SU-DHL-6 (cell line): ENCODE data around the gene FEM1B.

Experiments
- H2AFZ ChIP-seq: fragments of 200-600 bp; sonication (generic); 2 replicates; pipeline ENCODE4 v1.6.1; 2014; ENCODE audit warnings: low read depth, mild to moderate bottlenecking, moderate library complexity, mixed read lengths, antibody characterized with exemption, low read length; ENCODE audit not compliant: severe bottlenecking
- H3F3A ChIP-seq: fragments of 200-600 bp; shearing (Covaris generic); 2 replicates; pipeline ENCODE4 v1.6.0; 2016; ENCODE audit warnings: antibody characterized with exemption, mild to moderate bottlenecking; ENCODE audit not compliant: insufficient read depth
- H3K27ac ChIP-seq: fragments of 200-600 bp; sonication (generic); 2 replicates; pipeline ENCODE4 v1.5.1; 2016; ENCODE audit warnings: low read depth, mild to moderate bottlenecking, low read length, moderate library complexity, mixed read lengths
- H3K27me3 ChIP-seq: fragments of 200-600 bp; sonication (generic), shearing (Covaris generic); 2 replicates; pipeline ENCODE4 v1.6.0; 2014; ENCODE audit warnings: mild to moderate bottlenecking, low read length
- H3K36me3 ChIP-seq: fragments of 200-600 bp; sonication (generic); 2 replicates; pipeline ENCODE4 v1.6.1; 2014; ENCODE audit warnings: mild to moderate bottlenecking, low read length, mixed read lengths
- H3K4me2 ChIP-seq: fragments of 300-600, 200-600 bp; shearing (Covaris generic), sonication (generic); 2 replicates; pipeline ENCODE4 v1.6.0; 2014; ENCODE audit warnings: low read length, low read depth, mild to moderate bottlenecking; ENCODE audit not compliant: poor library complexity, severe bottlenecking
- H3K4me3 ChIP-seq: fragments of 200-600 bp; sonication (generic); 2 replicates; pipeline ENCODE4 v1.5.1; 2014; ENCODE audit warnings: antibody characterized with exemption, low read length, mild to moderate bottlenecking, mixed read lengths; ENCODE audit not compliant: insufficient read depth, poor library complexity, severe bottlenecking
- H3K79me2 ChIP-seq: fragments of 200-600 bp; sonication (generic); 2 replicates; pipeline ENCODE4 v1.6.1; 2014; ENCODE audit warnings: mild to moderate bottlenecking, low read length, moderate library complexity; ENCODE audit not compliant: insufficient read depth
- H3K9ac ChIP-seq: fragments of 200-600 bp; sonication (generic); 2 replicates; pipeline ENCODE4 v1.7.0; 2014; ENCODE audit warnings: mild to moderate bottlenecking, low read length
- H3K9me2 ChIP-seq: fragments of 200-600 bp; sonication (generic); replicated peaks from 2 replicates; pipeline ENCODE4 v1.6.1; 2014; ENCODE audit warnings: low read length; ENCODE audit not compliant: insufficient read depth
- H3K9me3 ChIP-seq: fragments of 200-600 bp; sonication (generic); 2 replicates; pipeline ENCODE4 v1.6.1; 2014; ENCODE audit warnings: low read length, mixed read lengths; ENCODE audit not compliant: insufficient read depth
- H4K20me1 ChIP-seq: fragments of 200-600 bp; sonication (generic); 2 replicates; pipeline ENCODE4 v1.6.1; 2014; ENCODE audit warnings: low read depth, mild to moderate bottlenecking, antibody characterized with exemption, low read length, moderate library complexity, mixed read lengths
- EZH2phosphoT487 ChIP-seq: fragments of 200-600 bp; sonication (generic), shearing (Covaris generic); conservative IDR thresholded peaks from 2 replicates; pipeline ENCODE4 v1.6.1; 2018; ENCODE audit warnings: mild to moderate bottlenecking, antibody characterized with exemption, low read length, moderate library complexity, mixed read lengths
- TF ChIP-seq, protein P1 (sequence below): fragments of 200-600 bp; sonication (generic); IDR thresholded peaks from one replicate; pipeline ENCODE4 v1.5.1; 2017; ENCODE audit warnings: antibody characterized with exemption, mild to moderate bottlenecking, low read length, moderate library complexity; ENCODE audit not compliant: insufficient read depth, poor library complexity, severe bottlenecking

FEM1B gene

DNA sequence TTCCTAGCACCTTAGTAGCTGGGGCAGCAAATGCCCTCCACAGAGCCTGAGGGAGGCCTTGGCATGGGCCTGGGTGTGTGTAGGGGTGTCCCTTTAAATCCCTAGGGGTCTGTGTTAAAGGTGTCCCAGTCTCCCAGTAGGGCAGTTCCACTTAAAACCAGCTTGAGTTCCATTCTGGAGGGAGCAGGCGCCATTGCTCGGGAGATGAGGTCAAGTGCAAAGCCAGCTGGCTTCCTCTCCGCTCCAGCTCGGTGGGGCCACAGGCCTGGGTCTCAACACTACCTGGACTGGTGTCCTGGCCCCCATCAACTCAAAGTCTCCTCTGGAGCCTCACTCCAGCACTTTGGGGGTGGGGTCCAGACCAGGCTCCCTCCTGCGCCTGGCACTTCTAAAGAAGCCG, 25.2 kb downstream of the FEM1B start:
- H3K79me2 ChIP-seq: no peaks in the 10 kb centered on the region
- no peak overlapping the region for H3K4me3 ChIP-seq
- no peaks in the 10 kb centered on the region for H3K9me3 ChIP-seq
- H3K4me2 ChIP-seq: no peak overlapping the region
- no peak overlapping the region for H3K27ac ChIP-seq
- 0 out of 2 replicates have a peak, but pooled peaks cover 7% of the 10 kb centered on the region for H3F3A ChIP-seq
- no peaks in the 10 kb centered on the region for H4K20me1 ChIP-seq
- H3K27me3 ChIP-seq: no peaks in the 10 kb centered on the region
- H3K9me2 ChIP-seq: no peaks in the 10 kb centered on the region
- TF ChIP-seq EZH2phosphoT487: no peak
- TF ChIP-seq, protein P1, sequence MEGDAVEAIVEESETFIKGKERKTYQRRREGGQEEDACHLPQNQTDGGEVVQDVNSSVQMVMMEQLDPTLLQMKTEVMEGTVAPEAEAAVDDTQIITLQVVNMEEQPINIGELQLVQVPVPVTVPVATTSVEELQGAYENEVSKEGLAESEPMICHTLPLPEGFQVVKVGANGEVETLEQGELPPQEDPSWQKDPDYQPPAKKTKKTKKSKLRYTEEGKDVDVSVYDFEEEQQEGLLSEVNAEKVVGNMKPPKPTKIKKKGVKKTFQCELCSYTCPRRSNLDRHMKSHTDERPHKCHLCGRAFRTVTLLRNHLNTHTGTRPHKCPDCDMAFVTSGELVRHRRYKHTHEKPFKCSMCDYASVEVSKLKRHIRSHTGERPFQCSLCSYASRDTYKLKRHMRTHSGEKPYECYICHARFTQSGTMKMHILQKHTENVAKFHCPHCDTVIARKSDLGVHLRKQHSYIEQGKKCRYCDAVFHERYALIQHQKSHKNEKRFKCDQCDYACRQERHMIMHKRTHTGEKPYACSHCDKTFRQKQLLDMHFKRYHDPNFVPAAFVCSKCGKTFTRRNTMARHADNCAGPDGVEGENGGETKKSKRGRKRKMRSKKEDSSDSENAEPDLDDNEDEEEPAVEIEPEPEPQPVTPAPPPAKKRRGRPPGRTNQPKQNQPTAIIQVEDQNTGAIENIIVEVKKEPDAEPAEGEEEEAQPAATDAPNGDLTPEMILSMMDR: no peak
- no peak overlapping the region for H2AFZ ChIP-seq
- no peaks in the 10 kb centered on the region for H3K36me3 ChIP-seq
- no peak overlapping the region for H3K9ac ChIP-seq

DNA sequence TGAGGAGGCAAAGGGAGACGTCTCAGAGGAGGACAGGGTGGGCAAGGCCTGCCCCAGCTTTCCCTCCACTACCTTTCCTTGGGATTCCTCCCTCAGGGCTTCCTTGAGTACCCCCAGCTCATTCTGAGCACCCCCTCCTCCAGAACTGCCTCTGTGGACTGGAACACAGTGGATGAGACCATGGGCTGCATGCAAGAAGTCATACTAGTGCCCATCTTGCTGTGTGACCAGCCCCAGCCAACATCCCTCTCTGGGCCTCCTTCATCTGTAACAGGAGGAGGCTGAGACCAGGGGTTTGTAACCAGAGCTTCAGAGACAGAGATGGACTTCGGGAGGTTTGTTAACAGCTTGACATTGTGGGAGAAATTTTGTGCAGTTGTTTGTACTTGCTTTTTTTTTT, 25.6 kb downstream of the FEM1B start:
- TF ChIP-seq, protein P1: no peak
- no peak for TF ChIP-seq EZH2phosphoT487
- no peak overlapping the region for H3K27ac ChIP-seq
- H3K27me3 ChIP-seq: no peaks in the 10 kb centered on the region

DNA sequence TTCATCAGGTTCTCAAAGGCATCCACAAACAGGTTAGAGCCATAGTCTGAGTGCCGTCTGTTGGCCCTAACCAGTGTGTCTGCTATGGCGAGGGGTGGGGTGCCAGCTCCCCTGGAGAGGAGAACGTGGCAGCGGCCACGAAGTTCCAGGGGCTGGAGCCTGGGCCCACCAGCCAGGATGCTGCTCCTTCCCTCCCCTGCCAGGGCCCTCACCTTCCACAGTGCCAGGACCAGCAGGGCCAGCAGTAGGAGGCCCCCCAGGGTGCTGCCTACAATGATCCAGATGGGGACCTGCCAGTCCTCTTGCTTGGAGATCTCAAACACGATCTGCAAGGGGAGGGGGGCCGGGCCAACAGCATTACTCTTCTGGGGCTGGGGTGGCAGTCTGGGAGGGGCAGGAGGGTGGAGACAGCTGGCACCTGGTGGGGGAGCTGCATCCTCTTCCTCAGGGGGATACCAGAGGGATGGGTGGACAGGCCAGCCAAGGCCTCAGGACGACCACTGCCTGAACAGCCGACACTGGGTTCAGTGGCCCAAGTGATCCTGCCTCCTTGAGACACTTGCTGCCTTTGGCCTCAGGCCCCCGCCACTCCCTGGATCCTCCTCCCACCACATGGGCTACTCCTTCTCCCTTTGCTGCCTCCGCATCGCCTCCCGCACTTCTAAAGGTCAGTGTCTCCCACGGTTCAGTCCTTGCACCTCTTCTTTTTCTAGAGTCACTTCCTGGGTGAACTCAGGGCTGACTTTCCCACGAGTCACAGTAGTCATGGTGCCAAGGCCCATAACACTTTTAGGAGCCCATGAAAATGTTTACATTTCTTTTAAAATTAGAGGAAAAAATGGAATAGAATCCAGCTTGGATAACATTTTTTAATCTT, 26.3 kb downstream of the FEM1B start:
- no peak overlapping the region for H3K4me3 ChIP-seq
- H3K79me2 ChIP-seq: no peaks in the 10 kb centered on the region
- H3K9me3 ChIP-seq: no peaks in the 10 kb centered on the region
- no peak overlapping the region for H3K4me2 ChIP-seq
- H3K27me3 ChIP-seq: no peaks in the 10 kb centered on the region
- no peak overlapping the region for H2AFZ ChIP-seq
- no peak overlapping the region for H3K9ac ChIP-seq
- no peaks in the 10 kb centered on the region for H3K36me3 ChIP-seq
- no peaks in the 10 kb centered on the region for H4K20me1 ChIP-seq
- H3K27ac ChIP-seq: no peak overlapping the region
- H3K9me2 ChIP-seq: no peaks in the 10 kb centered on the region
- TF ChIP-seq, protein P1: no peak
- H3F3A ChIP-seq: 0 out of 2 replicates have a peak, but pooled peaks cover 5% of the 10 kb centered on the region

More for the DNA sequence above, 25.6 kb downstream of the FEM1B start:
- Histone ChIP-seq H3K79me2 (no peaks in the 10 kb centered on the region), H3K9me2 (no peaks in the 10 kb centered on the region), H3K36me3 (no peaks in the 10 kb centered on the region), H3F3A (0 out of 2 replicates have a peak, but pooled peaks cover 7% of the 10 kb centered on the region), H2AFZ (no peak overlapping the region), H3K4me2 (no peak overlapping the region), H3K9ac (no peak overlapping the region), H3K9me3 (no peaks in the 10 kb centered on the region), H4K20me1 (no peaks in the 10 kb centered on the region), H3K4me3 (no peak overlapping the region)
